CD4-positive, CD25-positive, alpha-beta regulatory T cell (primary cell): ENCODE measurements around the gene TRDN. TPM values are rescaled to one million over a fixed set of nuclear protein-coding genes. Genes with fewer than 3 reads are reported as not detected.
"Not testable (repeated sequence)": the region's sequence is repeated elsewhere in the genome, so short reads cannot be mapped to it uniquely, and the experiment has no call there.

Experiments used
- ATAC-seq, 2 donors: fragments of 150-1000 bp; cut with Tn5 transposase; one replicate each; pipeline ENCODE4 v1.10.0; 2021; ENCODE audit warnings: low read depth in 2 of 2, moderate number of reproducible peaks in 2 of 2, moderate library complexity in 1 of 2
- DNase-seq, 3 donors: peaks; one replicate each; pipeline versions ENCODE4 v3.0.0 to v3.0.0-alpha.2; 2012 to 2022; ENCODE audit warnings: mixed read lengths in 1 of 3
- H3K27ac ChIP-seq: one replicate; pipeline ENCODE4 v1.7.0; 2013; ENCODE audit warnings: mild to moderate bottlenecking, low read length; ENCODE audit not compliant: insufficient read depth, poor library complexity, severe bottlenecking
- H3K27me3 ChIP-seq: one replicate; pipeline ENCODE4 v1.7.0; 2013; ENCODE audit warnings: low read length; ENCODE audit not compliant: control insufficient read depth, insufficient read depth
- H3K36me3 ChIP-seq: one replicate; pipeline ENCODE4 v1.7.0; 2013; ENCODE audit warnings: mild to moderate bottlenecking, low read length, moderate library complexity; ENCODE audit not compliant: control insufficient read depth, insufficient read depth
- H3K4me1 ChIP-seq: 2 replicates; pipeline ENCODE4 v1.7.0; 2013; ENCODE audit warnings: mild to moderate bottlenecking, low read length; ENCODE audit not compliant: insufficient read depth, control insufficient read depth, poor library complexity, severe bottlenecking
- H3K4me3 ChIP-seq: one replicate; pipeline ENCODE4 v1.7.0; 2013; ENCODE audit warnings: low read depth, mild to moderate bottlenecking, low read length, moderate library complexity
- H3K9me3 ChIP-seq, 2 experiments: 1 replicate in 1 of 2; 2 replicates in 1 of 2; pipeline ENCODE4 v1.7.0; 2013; ENCODE audit warnings: low read length in 2 of 2, mild to moderate bottlenecking in 1 of 2, moderate library complexity in 1 of 2; ENCODE audit not compliant: control insufficient read depth in 2 of 2
- H3K27ac Mint-ChIP-seq, 3 donors: one replicate each; pipeline ENCODE4 v1.8.0; 2020 to 2022; ENCODE audit warnings: mild to moderate bottlenecking in 3 of 3, mixed read lengths in 3 of 3, moderate library complexity in 2 of 3
- H3K27me3 Mint-ChIP-seq: one replicate; pipeline ENCODE4 v1.8.0; 2022; ENCODE audit warnings: mild to moderate bottlenecking, mixed read lengths
- H3K36me3 Mint-ChIP-seq: one replicate; pipeline ENCODE4 v1.8.0; 2020; ENCODE audit warnings: mixed read lengths
- H3K4me1 Mint-ChIP-seq, 4 donors: one replicate each; pipeline ENCODE4 v1.8.0; 2020 to 2022; ENCODE audit warnings: mixed read lengths in 4 of 4, mild to moderate bottlenecking in 1 of 4
- H3K4me3 Mint-ChIP-seq, 4 donors: one replicate each; pipeline ENCODE4 v1.8.0; 2020 to 2022; ENCODE audit warnings: mild to moderate bottlenecking in 4 of 4, mixed read lengths in 4 of 4, moderate library complexity in 3 of 4
- H3K9me3 Mint-ChIP-seq, 7 donors: one replicate each; pipeline ENCODE4 v1.8.0; 2020 to 2022; ENCODE audit warnings: mixed read lengths in 7 of 7, mild to moderate bottlenecking in 3 of 7, moderate library complexity in 2 of 7
- polyA plus RNA-seq, 4 donors: library from polyadenylated mRNA; unstranded; fragments of 300-500 nt; fragmentation: Illumina TruSeq; gene quantifications; one replicate each; pipeline ENCODE4 v1.2.3, GENCODE V29; 2021
- total RNA-seq: library from RNA; stranded (reverse); gene quantifications from one replicate; pipeline ENCODE4 v1.2.3, GENCODE V29; 2022

Gene TRDN
- total and polyA plus RNA-seq, 5 donors from 2014 or later = not detected

DNA sequence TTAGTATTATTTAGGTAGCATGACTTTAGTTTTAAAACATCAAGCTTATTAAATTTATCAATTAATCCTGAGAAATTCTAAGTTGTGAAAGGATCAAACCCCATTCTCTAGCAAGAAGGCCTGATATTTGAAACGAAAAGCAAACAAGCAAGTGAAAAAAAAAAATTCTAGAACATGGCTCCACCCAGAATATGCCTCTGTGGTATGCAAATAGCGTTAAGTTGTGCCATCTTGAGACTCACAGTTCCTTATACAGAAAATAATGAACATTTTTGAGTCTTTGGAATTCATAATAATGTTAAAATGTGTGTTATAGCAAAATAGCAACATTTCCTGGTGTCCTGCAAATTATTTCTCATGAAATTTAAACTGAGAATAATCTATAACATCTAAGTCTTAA, 42.0 kb downstream of the TRDN start:
- no peak overlapping the region for H3K4me3 Mint-ChIP-seq
- no peaks in the 10 kb centered on the region for H3K27me3 Mint-ChIP-seq
- no peaks in the 10 kb centered on the region for H3K36me3 ChIP-seq
- H3K36me3 Mint-ChIP-seq = no peaks in the 10 kb centered on the region
- H3K9me3 Mint-ChIP-seq = peaks cover 0 to 6% (median 0%) of the 10 kb centered on the region in 7 donors
- H3K9me3 ChIP-seq = no peaks in the 10 kb centered on the region
- H3K27me3 ChIP-seq = no peaks in the 10 kb centered on the region
- H3K4me1 ChIP-seq = no peaks in the 10 kb centered on the region
- DNase-seq (no peak), ATAC-seq (no peak)
- no peak overlapping the region for H3K27ac ChIP-seq
- no peak overlapping the region for H3K27ac Mint-ChIP-seq
- H3K4me1 Mint-ChIP-seq = no peaks in the 10 kb centered on the region
- H3K4me3 ChIP-seq = no peak overlapping the region

DNA sequence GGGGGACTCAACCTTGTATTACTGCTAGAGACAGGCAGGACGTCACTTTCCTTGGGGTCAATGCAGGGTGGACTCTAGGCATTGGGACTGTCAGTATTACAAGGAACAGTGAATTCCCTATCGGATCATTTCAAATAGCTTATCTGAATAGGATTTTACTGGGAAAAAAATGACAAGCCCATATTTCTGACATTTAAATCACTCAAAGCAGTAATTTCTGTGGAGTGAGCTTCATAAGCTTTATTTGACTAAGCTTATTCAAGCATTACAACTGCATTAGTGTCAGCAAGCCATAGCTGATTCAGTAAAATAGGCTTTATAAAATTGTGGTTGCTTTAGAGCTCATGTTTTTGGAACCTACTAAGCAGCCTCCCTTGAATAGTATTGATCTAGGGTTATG, 44.3 kb downstream of the TRDN start:
- Mint-ChIP-seq H3K9me3 (peaks cover 0 to 8% (median 2%) of the 10 kb centered on the region in 7 donors), H3K36me3 (no peaks in the 10 kb centered on the region), H3K27me3 (no peaks in the 10 kb centered on the region), H3K4me1 (no peaks in the 10 kb centered on the region), H3K27ac (no peak overlapping the region), H3K4me3 (no peak overlapping the region)
- ATAC-seq (no peak), DNase-seq (no peak)
- Histone ChIP-seq H3K9me3 (no peaks in the 10 kb centered on the region), H3K36me3 (no peaks in the 10 kb centered on the region), H3K27ac (no peak overlapping the region), H3K4me3 (no peak overlapping the region), H3K4me1 (no peaks in the 10 kb centered on the region), H3K27me3 (no peaks in the 10 kb centered on the region)

DNA sequence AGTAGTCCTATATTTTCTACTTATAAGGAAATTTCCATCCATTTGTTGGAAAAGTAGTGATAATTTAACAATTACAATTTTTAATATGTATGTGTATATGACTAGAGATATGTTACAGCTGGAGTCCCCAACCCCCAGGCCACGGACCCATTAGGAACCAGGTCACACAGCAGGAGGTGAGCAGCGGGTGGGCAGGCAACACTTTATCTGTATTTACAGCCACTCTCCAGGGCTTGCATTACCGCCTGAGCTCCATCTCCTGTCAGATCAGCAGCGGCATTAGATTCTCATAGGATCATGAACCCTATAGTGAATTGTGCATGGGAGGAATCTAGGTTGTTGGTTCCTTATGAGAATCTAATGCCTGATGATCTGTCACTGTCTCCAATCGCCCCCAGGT, 46.8 kb downstream of the TRDN start:
- no peaks in the 10 kb centered on the region for H3K9me3 ChIP-seq
- H3K27me3 ChIP-seq = no peaks in the 10 kb centered on the region

DNA sequence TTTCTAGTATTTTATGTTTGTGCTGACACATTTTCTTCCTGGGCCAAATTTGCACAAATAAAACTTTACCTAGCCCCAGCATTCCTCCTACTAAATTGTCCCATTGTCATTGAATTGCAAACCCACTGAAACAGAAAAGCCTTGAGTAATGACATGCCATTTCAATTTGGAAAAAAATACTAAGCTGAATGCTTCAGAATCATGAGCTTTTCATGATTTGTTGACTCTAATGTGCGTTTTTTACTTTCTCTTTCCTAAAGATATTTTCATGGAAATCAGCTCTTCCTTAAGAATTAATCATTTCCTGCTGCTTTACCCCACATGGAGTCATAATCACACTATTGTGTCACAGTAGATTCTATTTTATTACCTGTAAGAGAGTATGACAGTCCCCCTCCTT, 47.4 kb downstream of the TRDN start:
- ATAC-seq (no peak), DNase-seq (no peak)
- Mint-ChIP-seq H3K27me3 (no peaks in the 10 kb centered on the region), H3K4me3 (no peak overlapping the region), H3K9me3 (peaks cover 0 to 13% (median 4%) of the 10 kb centered on the region in 7 donors), H3K4me1 (no peaks in the 10 kb centered on the region), H3K36me3 (no peaks in the 10 kb centered on the region), H3K27ac (no peak overlapping the region)
- Histone ChIP-seq H3K4me3 (no peak overlapping the region), H3K4me1 (no peaks in the 10 kb centered on the region), H3K27me3 (no peaks in the 10 kb centered on the region), H3K9me3 (no peaks in the 10 kb centered on the region), H3K36me3 (no peaks in the 10 kb centered on the region), H3K27ac (no peak overlapping the region)

More for the DNA sequence above, 46.8 kb downstream of the TRDN start:
- H3K27ac ChIP-seq = no peak overlapping the region
- Mint-ChIP-seq H3K4me1 (no peaks in the 10 kb centered on the region), H3K27ac (no peak overlapping the region), H3K27me3 (no peaks in the 10 kb centered on the region), H3K4me3 (no peak overlapping the region), H3K36me3 (no peaks in the 10 kb centered on the region), H3K9me3 (peaks cover 0 to 11% (median 4%) of the 10 kb centered on the region in 7 donors)
- DNase-seq = no peak
- ATAC-seq = no peak
- no peak overlapping the region for H3K4me3 ChIP-seq
- H3K4me1 ChIP-seq = no peaks in the 10 kb centered on the region
- no peaks in the 10 kb centered on the region for H3K36me3 ChIP-seq

DNA sequence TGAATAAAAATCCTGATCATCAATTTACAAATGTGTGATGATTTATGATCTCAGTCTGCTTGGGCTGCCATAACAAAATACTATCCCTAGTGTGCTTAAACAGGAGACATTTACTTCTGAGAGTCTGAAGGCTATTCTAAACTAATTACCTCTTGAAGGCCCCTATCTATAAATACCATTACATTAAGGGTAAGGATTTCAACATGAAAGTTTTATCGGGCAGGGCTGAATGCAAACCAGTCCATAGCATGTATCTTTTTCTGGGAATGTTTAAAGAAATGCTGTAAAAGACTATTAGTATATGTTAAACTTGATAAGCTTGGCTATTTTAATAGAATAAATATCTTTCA, 48.2 kb downstream of the TRDN start:
- Mint-ChIP-seq H3K27me3 (no peaks in the 10 kb centered on the region), H3K9me3 (peaks cover 0 to 19% (median 5%) of the 10 kb centered on the region in 7 donors)

DNA sequence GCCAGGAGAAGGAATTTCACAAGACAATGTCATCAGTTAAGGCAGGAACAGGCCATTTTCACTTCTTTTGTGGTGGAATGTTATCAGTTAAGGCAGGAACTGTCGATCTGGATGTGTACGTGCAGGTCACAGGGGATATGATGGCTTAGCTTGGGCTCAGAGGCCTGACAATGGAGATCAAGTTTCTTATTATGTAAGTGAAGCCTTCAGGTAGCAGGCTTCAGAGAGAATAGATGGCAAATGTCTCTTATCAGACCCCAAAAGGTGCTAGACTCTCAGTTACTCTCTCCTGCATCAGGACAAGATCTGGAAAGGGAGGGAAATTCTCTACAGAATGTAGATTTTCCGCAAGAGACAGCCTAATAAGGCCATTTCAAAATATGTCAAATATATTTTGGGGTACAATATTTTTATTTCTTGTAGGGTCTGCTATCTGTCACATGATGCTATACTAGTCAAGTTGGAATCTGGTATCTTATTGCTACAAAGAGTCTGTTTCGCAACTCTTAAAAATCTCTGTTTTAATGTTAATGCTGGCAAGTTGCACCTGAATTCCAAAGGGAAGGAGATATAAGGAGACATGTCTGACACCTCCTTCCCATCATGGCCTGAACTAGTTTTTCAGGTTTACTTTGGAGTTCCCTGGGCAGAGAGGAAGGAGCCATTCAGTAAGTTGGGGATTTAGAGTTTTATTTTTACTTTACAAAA, 48.8 kb downstream of the TRDN start:
- no peaks in the 10 kb centered on the region for H3K27me3 ChIP-seq
- Mint-ChIP-seq H3K27me3 (no peaks in the 10 kb centered on the region), H3K4me3 (no peak overlapping the region), H3K36me3 (no peaks in the 10 kb centered on the region), H3K9me3 (peaks cover 0 to 19% (median 5%) of the 10 kb centered on the region in 7 donors), H3K4me1 (no peaks in the 10 kb centered on the region), H3K27ac (no peak overlapping the region)
- H3K27ac ChIP-seq = no peak overlapping the region
- H3K4me1 ChIP-seq = no peaks in the 10 kb centered on the region
- H3K36me3 ChIP-seq = no peaks in the 10 kb centered on the region
- H3K4me3 ChIP-seq = no peak overlapping the region
- ATAC-seq (no peak), DNase-seq (no peak)
- no peaks in the 10 kb centered on the region for H3K9me3 ChIP-seq

More for the DNA sequence above, 48.2 kb downstream of the TRDN start:
- Mint-ChIP-seq H3K4me3 (no peak overlapping the region), H3K4me1 (no peaks in the 10 kb centered on the region), H3K36me3 (no peaks in the 10 kb centered on the region), H3K27ac (no peak overlapping the region)
- no peaks in the 10 kb centered on the region for H3K36me3 ChIP-seq
- no peaks in the 10 kb centered on the region for H3K27me3 ChIP-seq
- no peak overlapping the region for H3K27ac ChIP-seq
- no peaks in the 10 kb centered on the region for H3K9me3 ChIP-seq
- DNase-seq (no peak), ATAC-seq (no peak)
- no peak overlapping the region for H3K4me3 ChIP-seq
- H3K4me1 ChIP-seq = no peaks in the 10 kb centered on the region

DNA sequence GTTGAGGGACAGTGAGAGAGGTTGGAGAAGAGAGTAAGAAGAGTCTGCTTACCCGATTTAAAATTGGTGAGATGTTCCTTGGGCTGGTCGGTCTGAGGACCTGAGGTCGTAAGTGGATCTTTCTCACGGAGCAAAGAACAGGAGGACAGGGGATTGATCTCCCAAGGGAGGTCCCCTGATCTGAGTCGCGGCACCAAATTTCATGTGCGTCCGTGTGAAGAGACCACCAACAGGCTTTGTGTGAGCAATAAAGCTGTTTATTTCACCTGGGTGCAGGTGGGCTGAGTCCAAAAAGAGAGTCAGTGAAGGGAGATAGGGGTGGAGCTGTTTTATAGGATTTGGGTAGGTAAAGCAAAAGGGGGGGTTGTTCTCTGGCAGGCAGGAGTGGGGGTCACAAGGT, 49.3 kb downstream of the TRDN start:
- H3K36me3 ChIP-seq, H3K27ac Mint-ChIP-seq, H3K4me3 ChIP-seq, ATAC-seq, H3K4me1 ChIP-seq, DNase-seq, H3K4me1 Mint-ChIP-seq, H3K36me3 Mint-ChIP-seq, H3K4me3 Mint-ChIP-seq, H3K27me3 Mint-ChIP-seq, H3K9me3 ChIP-seq, H3K27ac ChIP-seq, H3K27me3 ChIP-seq: not testable (repeated sequence)
- peaks cover 0 to 19% (median 7%) of the 10 kb centered on the region in 7 donors for H3K9me3 Mint-ChIP-seq

DNA sequence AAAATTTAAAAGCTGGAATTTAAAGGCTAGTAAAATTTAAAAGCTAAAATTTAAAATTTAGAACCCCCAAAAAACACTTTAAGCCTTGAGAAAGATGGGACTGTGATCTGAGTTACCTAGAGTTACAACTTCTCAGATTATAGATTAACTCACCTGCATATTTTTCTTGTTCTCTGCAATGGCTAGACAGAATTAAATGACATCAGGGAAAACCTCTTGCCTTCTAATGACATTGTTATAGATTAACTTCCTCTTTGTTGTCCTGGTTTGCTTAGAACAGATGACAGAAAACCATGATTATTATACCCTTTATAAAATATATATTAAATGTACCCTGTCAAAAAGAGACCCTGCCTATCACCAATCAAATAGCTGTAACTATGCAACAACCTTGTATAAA, 56.4 kb downstream of the TRDN start:
- Mint-ChIP-seq H3K36me3 (no peaks in the 10 kb centered on the region), H3K4me3 (no peak overlapping the region), H3K4me1 (no peaks in the 10 kb centered on the region), H3K27ac (no peak overlapping the region), H3K9me3 (peaks cover 4 to 21% (median 10%) of the 10 kb centered on the region in 7 donors), H3K27me3 (no peaks in the 10 kb centered on the region)
- DNase-seq (no peak), ATAC-seq (no peak)
- H3K4me1 ChIP-seq = no peaks in the 10 kb centered on the region
- H3K27ac ChIP-seq = no peak overlapping the region
- no peaks in the 10 kb centered on the region for H3K27me3 ChIP-seq
- no peaks in the 10 kb centered on the region for H3K36me3 ChIP-seq
- no peaks in the 10 kb centered on the region for H3K9me3 ChIP-seq
- no peak overlapping the region for H3K4me3 ChIP-seq
